H1 (cell line): ENCODE results near the gene SPAG16. TPM values are rescaled to one million over a fixed set of nuclear protein-coding genes. Genes with fewer than 3 reads are reported as not detected.

Experiments
- CTCF ChIA-PET: fragments of 300-600 bp; sonication (Branson Sonifier 250); formaldehyde crosslinking; loops from one replicate; lab custom pipeline; 2021; ENCODE audit not compliant: partially characterized antibody; lab: Charles Lee
- POLR2A ChIA-PET: fragments of 300-600 bp; sonication (Branson Sonifier 250); formaldehyde crosslinking; loops from one replicate; lab custom pipeline; 2021; ENCODE audit warnings: inconsistent platforms; ENCODE audit not compliant: partially characterized antibody; lab: Charles Lee
- DNase-seq, 2 experiments: peaks; one replicate each; pipeline versions ENCODE4 v3.0.0 to v3.0.0-alpha.2; 2010 to 2022; ENCODE audit warnings: low spot score in 2 of 2, low read depth in 1 of 2, mixed read lengths in 1 of 2
- FAIRE-seq: peaks from 2 replicates; lab custom pipeline; 2011; peaks lifted over from hg19 to GRCh38; lab: Jason Lieb, UNC
- H2AFZ ChIP-seq: 2 replicates; pipeline ENCODE4 v1.8.1; 2012; ENCODE audit warnings: low read length, inconsistent platforms
- H2AK5ac ChIP-seq: 2 replicates; pipeline ENCODE4 v1.6.1; 2013; ENCODE audit warnings: low read depth, low read length
- H2BK120ac ChIP-seq: replicated peaks from 2 replicates; pipeline ENCODE3; 2013; ENCODE audit warnings: low read depth, low read length, inconsistent platforms
- H2BK12ac ChIP-seq: 2 replicates; pipeline ENCODE4 v1.6.1; 2013; ENCODE audit warnings: low read depth, low read length
- H2BK15ac ChIP-seq: 2 replicates; pipeline ENCODE4 v1.6.1; 2013; ENCODE audit warnings: low read length
- H2BK20ac ChIP-seq: 2 replicates; pipeline ENCODE4 v1.6.1; 2013; ENCODE audit warnings: low read length
- H2BK5ac ChIP-seq: 2 replicates; pipeline ENCODE4 v1.6.1; 2013; ENCODE audit warnings: low read depth, low read length
- H3K14ac ChIP-seq: 2 replicates; pipeline ENCODE4 v1.6.1; 2013; ENCODE audit warnings: inconsistent platforms; ENCODE audit not compliant: insufficient read length
- H3K18ac ChIP-seq: 2 replicates; pipeline ENCODE4 v1.6.1; 2013; ENCODE audit warnings: low read length; ENCODE audit errors: extremely low read depth
- H3K23ac ChIP-seq: 2 replicates; pipeline ENCODE4 v1.6.1; 2013; ENCODE audit warnings: inconsistent platforms; ENCODE audit not compliant: insufficient read length
- H3K23me2 ChIP-seq: 2 replicates; pipeline ENCODE4 v1.6.1; 2013; ENCODE audit warnings: low read depth, low read length
- H3K27ac ChIP-seq: 2 replicates; pipeline ENCODE4 v1.6.1; 2011; ENCODE audit warnings: low read depth, low read length, inconsistent platforms
- H3K27me3 ChIP-seq, 4 experiments: replicated peaks in 1 of 4; 1 replicate in 1 of 4; 2 replicates in 3 of 4; pipeline versions ENCODE4 v1.6.1 to v1.8.1; 2011 to 2013; ENCODE audit warnings: low read length in 3 of 4, mild to moderate bottlenecking in 3 of 4, inconsistent platforms in 2 of 4, mixed read lengths in 2 of 4, moderate library complexity in 1 of 4; ENCODE audit not compliant: control insufficient read depth in 3 of 4, insufficient read depth in 3 of 4; ENCODE audit errors: extremely low read depth in 1 of 4
- H3K36me3 ChIP-seq, 4 experiments: 2 replicates each; pipeline versions ENCODE4 v1.6.1 to v1.8.1; 2011 to 2013; ENCODE audit warnings: mild to moderate bottlenecking in 4 of 4, low read length in 3 of 4, moderate library complexity in 2 of 4, control low read depth in 1 of 4, inconsistent platforms in 1 of 4; ENCODE audit not compliant: insufficient read depth in 4 of 4, control insufficient read depth in 2 of 4
- H3K4ac ChIP-seq: replicated peaks from 2 replicates; pipeline ENCODE3; 2013; ENCODE audit warnings: low read length, low read depth, mixed read lengths, inconsistent platforms; ENCODE audit not compliant: insufficient read length
- H3K4me1 ChIP-seq, 4 experiments: replicated peaks in 1 of 4; 1 replicate in 1 of 4; 2 replicates in 3 of 4; pipeline versions ENCODE4 v1.6.1 to v1.8.1; 2011 to 2013; ENCODE audit warnings: low read length in 3 of 4, inconsistent platforms in 2 of 4, mixed read lengths in 1 of 4; ENCODE audit not compliant: insufficient read depth in 4 of 4, control insufficient read depth in 3 of 4
- H3K4me2 ChIP-seq, 2 experiments: 2 replicates each; pipeline versions ENCODE4 v1.6.1 to v1.8.1; 2011 to 2013; ENCODE audit warnings: low read depth in 2 of 2, low read length in 2 of 2, control low read depth in 1 of 2, inconsistent platforms in 1 of 2, mild to moderate bottlenecking in 1 of 2; ENCODE audit not compliant: insufficient read depth in 1 of 2
- H3K4me3 ChIP-seq, 4 experiments: fragments of 200-600, 300-600 bp in 1 of 4; sonication (generic), shearing (Covaris generic), sonication (Bioruptor Twin) in 1 of 4; 2 replicates each; pipeline versions ENCODE4 v1.5.1 to v1.8.1; 2011 to 2016; ENCODE audit warnings: low read length in 4 of 4, low read depth in 3 of 4, control low read depth in 2 of 4, inconsistent platforms in 2 of 4, mild to moderate bottlenecking in 2 of 4, mixed read lengths in 1 of 4, moderate library complexity in 1 of 4; ENCODE audit not compliant: insufficient read depth in 2 of 4; ENCODE audit errors: extremely low read depth in 1 of 4
- H3K56ac ChIP-seq: replicated peaks from 2 replicates; pipeline ENCODE3; 2013; ENCODE audit warnings: low read depth, mild to moderate bottlenecking, mixed read lengths, low read length, inconsistent platforms; ENCODE audit not compliant: insufficient read length
- H3K79me1 ChIP-seq: 2 replicates; pipeline ENCODE4 v1.6.1; 2013; ENCODE audit warnings: low read depth, low read length, control low read depth
- H3K79me2 ChIP-seq, 2 experiments: 2 replicates each; pipeline versions ENCODE4 v1.6.1 to v1.8.1; 2012 to 2013; ENCODE audit warnings: low read length in 2 of 2, mild to moderate bottlenecking in 2 of 2, inconsistent platforms in 1 of 2; ENCODE audit not compliant: insufficient read depth in 2 of 2, control insufficient read depth in 1 of 2
- H3K9ac ChIP-seq, 4 experiments: replicated peaks in 1 of 4; 1 replicate in 1 of 4; 2 replicates in 3 of 4; pipeline versions ENCODE4 v1.6.1 to v1.8.1; 2011 to 2013; ENCODE audit warnings: low read depth in 3 of 4, low read length in 3 of 4, control low read depth in 2 of 4, mild to moderate bottlenecking in 2 of 4, moderate library complexity in 2 of 4, inconsistent platforms in 1 of 4; ENCODE audit errors: extremely low read depth in 1 of 4
- H3K9me3 ChIP-seq, 2 experiments: 2 replicates each; pipeline versions ENCODE4 v1.6.1 to v1.8.1; 2012 to 2013; ENCODE audit warnings: mild to moderate bottlenecking in 2 of 2, moderate library complexity in 2 of 2, control low read depth in 1 of 2, inconsistent platforms in 1 of 2, low read depth in 1 of 2, low read length in 1 of 2, mixed read lengths in 1 of 2; ENCODE audit not compliant: insufficient read depth in 2 of 2
- H4K20me1 ChIP-seq, 2 experiments: replicated peaks in 1 of 2; 2 replicates each; pipeline versions ENCODE3 to v1.8.1; 2011 to 2013; ENCODE audit warnings: inconsistent platforms in 2 of 2, low read length in 2 of 2, mild to moderate bottlenecking in 1 of 2; ENCODE audit not compliant: insufficient read depth in 2 of 2, control insufficient read depth in 1 of 2
- H4K5ac ChIP-seq: 2 replicates; pipeline ENCODE4 v1.6.1; 2013; ENCODE audit warnings: low read length, low read depth, mixed read lengths, inconsistent platforms; ENCODE audit not compliant: insufficient read length
- H4K8ac ChIP-seq: 2 replicates; pipeline ENCODE4 v1.8.0; 2013; ENCODE audit warnings: mild to moderate bottlenecking, moderate library complexity, low read length, inconsistent platforms; ENCODE audit not compliant: insufficient read depth; ENCODE audit errors: extremely low read depth
- H4K91ac ChIP-seq: replicated peaks from 2 replicates; pipeline ENCODE3; 2013; ENCODE audit warnings: low read length, mixed read lengths, inconsistent platforms; ENCODE audit not compliant: insufficient read length
- ASH2L ChIP-seq: fragments of 200-600, 300-600 bp; sonication (generic); IDR thresholded peaks from one replicate; pipeline ENCODE4 v1.7.1; 2017; ENCODE audit warnings: low read length
- CBX8 ChIP-seq: fragments of 300-800, 300-1000 bp; sonication (generic); IDR thresholded peaks from 2 replicates; pipeline ENCODE4 v1.7.1; 2016; ENCODE audit warnings: low read depth, low read length, borderline replicate concordance
- CEBPB ChIP-seq: IDR thresholded peaks from 2 replicates; pipeline ENCODE4 v1.6.1; 2012; ENCODE audit warnings: low read depth, low read length
- EP300 ChIP-seq, 2 experiments: IDR thresholded peaks; 1 replicate in 1 of 2; 2 replicates in 1 of 2; pipeline ENCODE4 v1.6.1; 2011 to 2012; ENCODE audit warnings: low read depth in 2 of 2, low read length in 2 of 2, mild to moderate bottlenecking in 2 of 2, borderline replicate concordance in 1 of 2, inconsistent platforms in 1 of 2, moderate library complexity in 1 of 2
- KDM5A ChIP-seq: fragments of 200-600 bp; IDR thresholded peaks from 2 replicates; pipeline ENCODE4 v1.7.1; 2012; ENCODE audit warnings: mild to moderate bottlenecking, low read length, inconsistent platforms, mixed read lengths
- POLR2A ChIP-seq, 2 experiments: IDR thresholded peaks; 1 replicate in 1 of 2; 2 replicates in 1 of 2; pipeline ENCODE4 v1.6.1; 2011; ENCODE audit warnings: low read depth in 2 of 2, low read length in 2 of 2, mild to moderate bottlenecking in 2 of 2; ENCODE audit errors: control extremely low read depth in 1 of 2
- RAD21 ChIP-seq, 2 experiments: IDR thresholded peaks in 1 of 2; conservative IDR thresholded peaks in 1 of 2; 2 replicates each; pipeline ENCODE4 v1.6.1; 2011; ENCODE audit warnings: low read depth in 2 of 2, low read length in 2 of 2, improper control_type of control experiment in 1 of 2, inconsistent platforms in 1 of 2, mild to moderate bottlenecking in 1 of 2, moderate library complexity in 1 of 2
- RXRA ChIP-seq: IDR thresholded peaks from 2 replicates; pipeline ENCODE4 v1.6.1; 2011; ENCODE audit warnings: low read depth, mild to moderate bottlenecking, low read length, moderate library complexity; ENCODE audit not compliant: insufficient read depth
- SAP30 ChIP-seq: fragments of 300-600 bp; sonication (generic); IDR thresholded peaks from 2 replicates; pipeline ENCODE4 v1.7.1; 2012; ENCODE audit warnings: low read length, moderate library complexity, mild to moderate bottlenecking, inconsistent platforms; ENCODE audit not compliant: insufficient read depth, insufficient replicate concordance
- SUZ12 ChIP-seq: fragments of 200-600 bp; sonication (generic); IDR thresholded peaks from 2 replicates; pipeline ENCODE4 v1.6.1; 2012; ENCODE audit warnings: mild to moderate bottlenecking, inconsistent platforms, low read length, moderate library complexity, mixed read lengths
- TAF7 ChIP-seq: optimal IDR thresholded peaks from 2 replicates; pipeline ENCODE3; 2011; ENCODE audit warnings: low read depth, mild to moderate bottlenecking, inconsistent platforms, low read length, moderate library complexity, borderline replicate concordance
- WGBS, 2 experiments: shearing (Covaris generic) in 1 of 2; methylation state at CpG; one replicate each; pipeline versions ENCODE4 v1.1.6 to v1.1.7; 2013 to 2015; ENCODE audit warnings: low lambda C conversion rate in 2 of 2, mixed read lengths in 2 of 2, inconsistent platforms in 1 of 2, low coverage in 1 of 2, missing lambda C conversion rate in 1 of 2; ENCODE audit not compliant: insufficient replicate concordance in 2 of 2, insufficient coverage in 1 of 2, insufficient read length in 1 of 2; ENCODE audit errors: extremely low coverage in 1 of 2, missing lambda C conversion rate in 1 of 2; 5-methylcytosine and 5-hydroxymethylcytosine counted together
- polyA plus RNA-seq, 7 experiments: library from polyadenylated mRNA; depleted of rRNA in 3 of 7; stranded (reverse) in 5 of 7; unstranded in 2 of 7; fragments of >200 nt in 5 of 7; fragments of 200-250 nt in 2 of 7; gene quantifications; 1 replicate in 5 of 7; 2 replicates in 1 of 7; 4 replicates in 1 of 7; pipeline versions ENCODE4 v1.2.1 to v1.2.3, GENCODE V29; 2011 to 2013; ENCODE audit warnings: missing spikeins in 2 of 7, mixed read lengths in 2 of 7
- total RNA-seq: library from RNA; stranded (reverse); fragmentation: NEBNext Ultra II Directional; extraction: Animal tissue kit (Norgen Biotek cat#: 25700); gene quantifications from 2 replicates; pipeline ENCODE4 v1.2.1, GENCODE V29; 2021
- TF ChIP-seq, protein P1 (sequence below): IDR thresholded peaks from 2 replicates; pipeline ENCODE4 v1.6.1; 2012; ENCODE audit warnings: inconsistent platforms

The SPAG16 gene
- total and polyA plus RNA-seq, 2 of the 8 experiments (the other 6 are each of a cell fraction or from before 2014, with no cell fraction given), result 6.0 to 14.9 TPM

DNA sequence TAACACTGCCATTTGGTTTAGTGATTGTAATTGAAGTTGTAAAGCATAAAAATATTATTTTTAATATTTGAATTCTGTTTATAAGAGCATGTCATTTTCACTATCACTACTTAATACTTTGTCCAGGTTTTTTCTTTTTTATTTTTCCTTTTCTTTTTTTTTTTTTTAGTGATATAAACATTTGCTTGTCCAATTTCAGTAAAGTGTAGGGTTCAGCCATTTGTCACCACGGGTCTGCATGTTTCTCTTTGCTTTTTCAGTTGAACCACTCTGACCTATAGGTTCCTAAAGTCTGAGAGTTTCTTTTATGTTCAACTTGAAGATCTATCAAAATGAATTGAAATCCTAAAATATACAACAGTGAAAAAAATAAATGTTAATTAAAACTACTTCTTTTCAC, 48.5 kb upstream of the SPAG16 start:
- 93% methylated on average over 1 of the region's 1 CpG; no CpG with 5 or more reads in 1 of the 2 experiments for WGBS, 2 experiments
- Histone ChIP-seq H3K23me2 (no peaks in the 10 kb centered on the region), H2BK15ac (no peak overlapping the region), H3K4me1 (peaks cover 0 to 8% (median 3%) of the 10 kb centered on the region in 4 experiments; a peak in 3 of 7 replicates), H4K8ac (no peak overlapping the region), H4K5ac (no peak overlapping the region), H3K14ac (no peak overlapping the region), H3K4me2 (no peak overlapping the region), H2BK120ac (no peak overlapping the region), H4K20me1 (no peaks in the 10 kb centered on the region)
- TF ChIP-seq SAP30, result no peak
- TF ChIP-seq TAF7, result no peak
- TF ChIP-seq CEBPB, result no peak
- TF ChIP-seq POLR2A (IDR thresholded peaks at IDR 0.05; ENCODE audit: control extremely low read depth in 1 of 2, low read depth in 2 of 2, low read length in 2 of 2), result no peak
- TF ChIP-seq SUZ12, result no peak
- TF ChIP-seq KDM5A, result no peak
- TF ChIP-seq, protein P1, sequence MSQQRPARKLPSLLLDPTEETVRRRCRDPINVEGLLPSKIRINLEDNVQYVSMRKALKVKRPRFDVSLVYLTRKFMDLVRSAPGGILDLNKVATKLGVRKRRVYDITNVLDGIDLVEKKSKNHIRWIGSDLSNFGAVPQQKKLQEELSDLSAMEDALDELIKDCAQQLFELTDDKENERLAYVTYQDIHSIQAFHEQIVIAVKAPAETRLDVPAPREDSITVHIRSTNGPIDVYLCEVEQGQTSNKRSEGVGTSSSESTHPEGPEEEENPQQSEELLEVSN, result no peak
- TF ChIP-seq CBX8, result no peak
- TF ChIP-seq EP300 (IDR thresholded peaks at IDR 0.05; ENCODE audit: borderline replicate concordance in 1 of 2, low read depth in 2 of 2, low read length in 2 of 2), result no peak
- no peak for TF ChIP-seq RXRA
- TF ChIP-seq RAD21 (IDR thresholded peaks at IDR 0.05 in 1 of 2, conservative IDR thresholded peaks at IDR 0.05 in 1 of 2; ENCODE audit: low read depth in 2 of 2, low read length in 2 of 2), result no peak
- TF ChIP-seq ASH2L, result no peak
- TF ChIP-seq, all 59 proteins: peak for 0
- H2BK5ac ChIP-seq, result no peak overlapping the region
- H3K27me3 ChIP-seq, result no peaks in the 10 kb centered on the region
- DNase-seq (no peak), FAIRE-seq (no peak)
- H3K79me1 ChIP-seq, result no peaks in the 10 kb centered on the region
- no peak overlapping the region for H3K27ac ChIP-seq
- no peaks in the 10 kb centered on the region for H3K9me3 ChIP-seq
- ChIA-PET POLR2A (no interaction called here), CTCF (interaction anchor here (1.0 kb wide), 1 partner anchor 15 kb away, joined by 4 read pairs; no protein-coding TSS in a partner anchor)
- no peak overlapping the region for H3K9ac ChIP-seq
- H2AFZ ChIP-seq, result no peak overlapping the region
- no peak overlapping the region for H3K4ac ChIP-seq
- H3K23ac ChIP-seq, result no peak overlapping the region
- H2AK5ac ChIP-seq, result no peak overlapping the region
- no peak overlapping the region for H4K91ac ChIP-seq
- H2BK12ac ChIP-seq, result no peak overlapping the region
- no peak overlapping the region for H3K18ac ChIP-seq
- H3K79me2 ChIP-seq, result no peaks in the 10 kb centered on the region
- no peaks in the 10 kb centered on the region for H3K36me3 ChIP-seq
- no peak overlapping the region for H3K56ac ChIP-seq
- no peak overlapping the region for H3K4me3 ChIP-seq
- no peak overlapping the region for H2BK20ac ChIP-seq
